ENCODE measurements around the gene CTNNBL1. TPM values are rescaled to one million over a fixed set of nuclear protein-coding genes. Genes with fewer than 3 reads are reported as not detected.

CTNNBL1 gene
- total and polyA plus RNA-seq, 2 of the 4 experiments (the other 2 are of a cell fraction): 29.9 to 34.1 TPM

DNA sequence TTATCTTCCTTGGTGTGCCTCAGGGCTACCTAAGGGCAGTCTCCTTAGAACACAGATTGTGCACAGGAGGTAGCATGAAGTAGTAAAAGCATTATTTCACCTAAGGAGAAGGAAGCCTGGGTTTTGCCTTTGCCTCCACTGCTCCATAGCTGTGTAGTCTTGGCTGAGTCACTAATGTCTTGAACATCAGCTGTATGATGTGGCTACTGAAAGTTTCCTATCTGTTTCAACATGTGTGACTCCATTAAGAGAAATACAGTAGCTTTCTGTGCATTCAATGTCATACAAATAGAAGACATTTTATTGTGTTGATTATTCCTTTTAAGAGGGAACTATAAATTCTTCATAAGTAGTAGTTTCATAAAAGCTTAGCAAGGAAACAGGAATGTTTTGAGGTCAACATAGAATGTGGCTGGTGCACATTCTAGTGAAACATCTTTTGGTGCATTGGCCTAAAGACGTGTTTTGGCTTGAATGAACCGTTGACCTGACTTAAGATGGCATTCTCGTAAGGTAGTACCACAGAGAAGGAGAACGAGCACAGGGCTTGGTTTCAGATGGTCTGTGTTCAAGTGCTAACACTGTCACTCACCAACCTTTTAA lies 70.6 kb downstream of the CTNNBL1 start:
- H3K36me3 ChIP-seq (ENCODE audit: control insufficient read depth, insufficient read depth, low read length): peaks cover 2% of the 10 kb centered on the region; the same call in 1 of the 2 replicates
- dilution Hi-C loops (cut with HindIII; ENCODE audit: low sequenced_read_pairs, unreplicated experiment) (no loop called here), intact Hi-C loops (cut with micrococcal nuclease) (no loop called here), in situ Hi-C loops (cut with MboI; ENCODE audit: low sequenced_read_pairs) (no loop called here)
- H3K18ac ChIP-seq (ENCODE audit: low read depth, low read length): no peak overlapping the region
- H2BK15ac ChIP-seq (ENCODE audit: low read depth, low read length): no peak overlapping the region
- H4K91ac ChIP-seq (ENCODE audit: insufficient read depth, low read depth, low read length): no peak overlapping the region
- no peaks in the 10 kb centered on the region; a peak in 1 of 4 replicates for H3K79me1 ChIP-seq (ENCODE audit: low read depth in 1 of 2, low read length in 2 of 2)
- H3K27ac ChIP-seq (ENCODE audit: insufficient read depth, low read length): no peak overlapping the region
- H3K23ac ChIP-seq (ENCODE audit: low read depth, low read length): no peak overlapping the region
- H3K14ac ChIP-seq (replicated peaks; ENCODE audit: low read depth, low read length): no peak overlapping the region
- DNase-seq: no peak
- no peak overlapping the region for H2BK120ac ChIP-seq (ENCODE audit: low read depth, low read length)
- no peak overlapping the region for H2AK9ac ChIP-seq (replicated peaks; ENCODE audit: low read depth, low read length, poor library complexity)
- H3K9me3 ChIP-seq (ENCODE audit: control insufficient read depth, insufficient read depth, low read length): no peaks in the 10 kb centered on the region
- H3K9ac ChIP-seq (ENCODE audit: low read depth, low read length): no peak overlapping the region
- BruUV-seq (replicated peaks): no TSS peak
- no peaks in the 10 kb centered on the region; the same call in 1 of the 2 replicates for H3K9me1 ChIP-seq (ENCODE audit: insufficient read depth, low read length)
- no peak overlapping the region for H3K4ac ChIP-seq (ENCODE audit: low read depth, low read length)
- H3K56ac ChIP-seq (ENCODE audit: extremely low read depth, insufficient read depth, low read length): no peak overlapping the region
- no peak overlapping the region for H3K4me3 ChIP-seq (ENCODE audit: insufficient read depth, low read depth, low read length)
- peaks cover 2% of the 10 kb centered on the region; the same call in 1 of the 2 replicates for H3K4me1 ChIP-seq (ENCODE audit: control insufficient read depth, insufficient read depth, low read length)
- H3K4me2 ChIP-seq (ENCODE audit: low read depth, low read length): no peak overlapping the region
- ChIA-PET CTCF (no interaction called here), POLR2A (ENCODE audit: unreplicated experiment) (no interaction called here)
- no peaks in the 10 kb centered on the region for H4K20me1 ChIP-seq (ENCODE audit: insufficient read depth, low read length)
- TF ChIP-seq, protein P1, sequence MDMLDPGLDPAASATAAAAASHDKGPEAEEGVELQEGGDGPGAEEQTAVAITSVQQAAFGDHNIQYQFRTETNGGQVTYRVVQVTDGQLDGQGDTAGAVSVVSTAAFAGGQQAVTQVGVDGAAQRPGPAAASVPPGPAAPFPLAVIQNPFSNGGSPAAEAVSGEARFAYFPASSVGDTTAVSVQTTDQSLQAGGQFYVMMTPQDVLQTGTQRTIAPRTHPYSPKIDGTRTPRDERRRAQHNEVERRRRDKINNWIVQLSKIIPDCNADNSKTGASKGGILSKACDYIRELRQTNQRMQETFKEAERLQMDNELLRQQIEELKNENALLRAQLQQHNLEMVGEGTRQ (IDR thresholded peaks at IDR 0.05; ENCODE audit: low read depth, low read length): no peak
- TF ChIP-seq MXI1 (IDR thresholded peaks at IDR 0.05; ENCODE audit: borderline replicate concordance, low read depth, low read length): no peak
- H2BK20ac ChIP-seq (ENCODE audit: low read depth, low read length): no peak overlapping the region
- no peaks in the 10 kb centered on the region for H3K27me3 ChIP-seq (ENCODE audit: control insufficient read depth, insufficient read depth, low read length)
- H2AFZ ChIP-seq (replicated peaks; ENCODE audit: low read length, poor library complexity): no peak overlapping the region
- H2AK5ac ChIP-seq (ENCODE audit: low read depth, low read length): no peak overlapping the region
- H2BK5ac ChIP-seq (ENCODE audit: low read depth, low read length, poor library complexity, severe bottlenecking): no peak overlapping the region
- H4K5ac ChIP-seq (ENCODE audit: low read depth, low read length): no peak overlapping the region
- no peak for ATAC-seq (ENCODE audit: low read depth)
- WGBS, 2 experiments (ENCODE audit: extremely low coverage in 2 of 2, insufficient read length in 1 of 2): 96% methylated on average over 3 of the region's 4 CpGs; no CpG with 5 or more reads in 1 of the 2 experiments
- no peak overlapping the region for H4K8ac ChIP-seq (ENCODE audit: low read depth in 2 of 2, low read length in 2 of 2)
